ENCODE measurements around the gene MTUS2.

MTUS2 gene

GRCh38 chr13:29546662-29547061 is 726.5 kb downstream of the MTUS2 start:
- peaks cover 78% of the 10 kb centered on the region for H3K36me3 ChIP-seq (ENCODE audit: control insufficient read depth, low read length)
- H4K20me1 ChIP-seq (ENCODE audit: control insufficient read depth, insufficient read depth, low read depth, low read length) = peaks cover 14% of the 10 kb centered on the region; the same call in 1 of the 2 replicates
- no peak for TF ChIP-seq EZH2phosphoT487 (IDR thresholded peaks at IDR 0.05; ENCODE audit: borderline replicate concordance, low read length)
- TF ChIP-seq, protein P1, sequence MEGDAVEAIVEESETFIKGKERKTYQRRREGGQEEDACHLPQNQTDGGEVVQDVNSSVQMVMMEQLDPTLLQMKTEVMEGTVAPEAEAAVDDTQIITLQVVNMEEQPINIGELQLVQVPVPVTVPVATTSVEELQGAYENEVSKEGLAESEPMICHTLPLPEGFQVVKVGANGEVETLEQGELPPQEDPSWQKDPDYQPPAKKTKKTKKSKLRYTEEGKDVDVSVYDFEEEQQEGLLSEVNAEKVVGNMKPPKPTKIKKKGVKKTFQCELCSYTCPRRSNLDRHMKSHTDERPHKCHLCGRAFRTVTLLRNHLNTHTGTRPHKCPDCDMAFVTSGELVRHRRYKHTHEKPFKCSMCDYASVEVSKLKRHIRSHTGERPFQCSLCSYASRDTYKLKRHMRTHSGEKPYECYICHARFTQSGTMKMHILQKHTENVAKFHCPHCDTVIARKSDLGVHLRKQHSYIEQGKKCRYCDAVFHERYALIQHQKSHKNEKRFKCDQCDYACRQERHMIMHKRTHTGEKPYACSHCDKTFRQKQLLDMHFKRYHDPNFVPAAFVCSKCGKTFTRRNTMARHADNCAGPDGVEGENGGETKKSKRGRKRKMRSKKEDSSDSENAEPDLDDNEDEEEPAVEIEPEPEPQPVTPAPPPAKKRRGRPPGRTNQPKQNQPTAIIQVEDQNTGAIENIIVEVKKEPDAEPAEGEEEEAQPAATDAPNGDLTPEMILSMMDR (IDR thresholded peaks at IDR 0.05; ENCODE audit: low read depth, low read length, poor library complexity, severe bottlenecking) = no peak

DNA sequence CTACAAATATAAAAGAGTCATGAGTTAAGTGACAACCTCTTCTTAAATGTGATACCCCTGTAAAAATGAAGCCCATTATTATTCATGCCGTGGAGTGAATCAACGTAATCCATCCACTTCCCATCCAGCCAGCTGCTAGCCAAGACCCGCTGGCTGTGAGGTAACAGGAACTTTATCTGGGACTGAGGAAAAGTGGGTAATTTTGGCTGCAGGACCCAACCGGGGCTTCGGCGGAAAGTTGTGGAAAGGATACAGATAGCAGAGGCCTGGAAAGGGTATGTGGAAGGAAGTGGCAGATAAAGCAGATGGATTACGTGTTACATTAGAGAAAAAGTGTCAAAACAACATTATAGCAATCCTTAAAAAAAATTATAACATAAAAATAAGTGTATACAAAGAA is 727.0 kb downstream of the MTUS2 start:
- peaks cover 83% of the 10 kb centered on the region for H3K36me3 ChIP-seq (ENCODE audit: control insufficient read depth, low read length)
- H3K27ac ChIP-seq (ENCODE audit: low read depth, low read length) = no peak overlapping the region
- no peaks in the 10 kb centered on the region for H3F3A ChIP-seq (ENCODE audit: control insufficient read depth, insufficient read depth)
- H3K9me3 ChIP-seq (ENCODE audit: control insufficient read depth, insufficient read depth, low read length) = no peaks in the 10 kb centered on the region
- peaks cover 14% of the 10 kb centered on the region; the same call in 1 of the 2 replicates for H4K20me1 ChIP-seq (ENCODE audit: control insufficient read depth, insufficient read depth, low read depth, low read length)
- no peak for TF ChIP-seq EZH2phosphoT487 (IDR thresholded peaks at IDR 0.05; ENCODE audit: borderline replicate concordance, low read length)
- TF ChIP-seq, protein P1 (IDR thresholded peaks at IDR 0.05; ENCODE audit: low read depth, low read length, poor library complexity, severe bottlenecking) = no peak
- peaks cover 25% of the 10 kb centered on the region for H3K4me1 ChIP-seq (ENCODE audit: control insufficient read depth, low read length)
- peaks cover 100% of the 10 kb centered on the region for H3K79me2 ChIP-seq (ENCODE audit: control insufficient read depth, low read length)
- no peak overlapping the region for H3K4me3 ChIP-seq (ENCODE audit: low read length)
- H3K4me2 ChIP-seq (ENCODE audit: low read length) = no peak overlapping the region
- no peaks in the 10 kb centered on the region for H3K27me3 ChIP-seq (ENCODE audit: control insufficient read depth, low read length)
- H3K9me2 ChIP-seq (replicated peaks; ENCODE audit: control insufficient read depth, low read length) = no peaks in the 10 kb centered on the region

More at GRCh38 chr13:29546662-29547061, 726.5 kb downstream of the MTUS2 start:
- peaks cover 99% of the 10 kb centered on the region for H3K79me2 ChIP-seq (ENCODE audit: control insufficient read depth, low read length)
- H3K27ac ChIP-seq (ENCODE audit: low read depth, low read length) = no peak overlapping the region
- H3K4me2 ChIP-seq (ENCODE audit: low read length) = no peak overlapping the region
- no peaks in the 10 kb centered on the region for H3K27me3 ChIP-seq (ENCODE audit: control insufficient read depth, low read length)
- no peaks in the 10 kb centered on the region for H3K9me3 ChIP-seq (ENCODE audit: control insufficient read depth, insufficient read depth, low read length)
- H3K4me3 ChIP-seq (ENCODE audit: low read length) = no peak overlapping the region
- peaks cover 26% of the 10 kb centered on the region for H3K4me1 ChIP-seq (ENCODE audit: control insufficient read depth, low read length)
- no peaks in the 10 kb centered on the region for H3K9me2 ChIP-seq (replicated peaks; ENCODE audit: control insufficient read depth, low read length)
- no peaks in the 10 kb centered on the region for H3F3A ChIP-seq (ENCODE audit: control insufficient read depth, insufficient read depth)

- Histone ChIP-seq H3K9me3 (ENCODE audit: control insufficient read depth, insufficient read depth, low read length) (no peaks in the 10 kb centered on the region), H3K36me3 (ENCODE audit: control insufficient read depth, low read length) (peaks cover 91% of the 10 kb centered on the region), H3K4me1 (ENCODE audit: control insufficient read depth, low read length) (peaks cover 10% of the 10 kb centered on the region), H3K4me2 (ENCODE audit: low read length) (no peak overlapping the region), H3K79me2 (ENCODE audit: control insufficient read depth, low read length) (peaks cover 95% of the 10 kb centered on the region), H3K27ac (ENCODE audit: low read depth, low read length) (no peak overlapping the region), H4K20me1 (ENCODE audit: control insufficient read depth, insufficient read depth, low read depth, low read length) (peaks cover 16% of the 10 kb centered on the region), H3K4me3 (ENCODE audit: low read length) (no peak overlapping the region), H3K27me3 (ENCODE audit: control insufficient read depth, low read length) (no peaks in the 10 kb centered on the region), H3K9me2 (replicated peaks; ENCODE audit: control insufficient read depth, low read length) (no peaks in the 10 kb centered on the region), H3F3A (ENCODE audit: control insufficient read depth, insufficient read depth) (no peaks in the 10 kb centered on the region)
- TF ChIP-seq, protein P1 (IDR thresholded peaks at IDR 0.05; ENCODE audit: low read depth, low read length, poor library complexity, severe bottlenecking) = no peak
- no peak for TF ChIP-seq EZH2phosphoT487 (IDR thresholded peaks at IDR 0.05; ENCODE audit: borderline replicate concordance, low read length)
These were observed 728.6 kb downstream of the MTUS2 start for GRCh38 chr13:29548722-29549121.

Measured in DOHH2 (cell line).